BLaER1 treated with 17β-estradiol and CSF1 and Interleukin-3, amounts not matched to agents 10 nM and 100 nM (cell line): Measurements from ENCODE around the gene SHANK1.

Experiments used
- H3K27ac ChIP-seq, 11 experiments: shearing (Covaris generic); formaldehyde crosslinking; 2 replicates each; pipeline ENCODE4 v1.8.1; 2022
- H3K27me3 ChIP-seq, 11 experiments: shearing (Covaris generic); formaldehyde crosslinking; 2 replicates each; pipeline ENCODE4 v1.8.1; 2022
- H3K36me3 ChIP-seq, 11 experiments: shearing (Covaris generic); formaldehyde crosslinking; 2 replicates each; pipeline ENCODE4 v1.8.1; 2022
- H3K4me1 ChIP-seq, 10 experiments: shearing (Covaris generic); formaldehyde crosslinking; 2 replicates each; pipeline ENCODE4 v1.8.1; 2022
- H3K4me2 ChIP-seq, 11 experiments: shearing (Covaris generic); formaldehyde crosslinking; 2 replicates each; pipeline ENCODE4 v1.8.1; 2022
- H3K4me3 ChIP-seq, 10 experiments: shearing (Covaris generic); formaldehyde crosslinking; 2 replicates each; pipeline ENCODE4 v1.8.1; 2022
- H3K9ac ChIP-seq, 11 experiments: shearing (Covaris generic); formaldehyde crosslinking; 2 replicates each; pipeline ENCODE4 v1.8.1; 2022
- H3K9me3 ChIP-seq, 11 experiments: shearing (Covaris generic); formaldehyde crosslinking; replicated peaks in 1 of 11; 2 replicates each; pipeline ENCODE4 v1.8.1; 2022
- H4K20me1 ChIP-seq, 11 experiments: shearing (Covaris generic); formaldehyde crosslinking; 2 replicates each; pipeline ENCODE4 v1.8.1; 2022
- Cebpa-rat ChIP-seq, 11 experiments: shearing (Covaris generic); IDR thresholded peaks; 2 replicates each; pipeline ENCODE4 v1.8.1; 2022

SHANK1 gene

GRCh38 chr19:50711196-50711595 lies 8.4 kb downstream of the SHANK1 start:
- TF ChIP-seq Cebpa-rat (IDR thresholded peaks at IDR 0.05) = no peak
- H4K20me1 ChIP-seq = peaks cover 0 to 89% (median 19%) of the 10 kb centered on the region in 11 experiments; a peak in 16 of 22 replicates
- H3K9me3 ChIP-seq = no peaks in the 10 kb centered on the region
- no peaks in the 10 kb centered on the region for H3K27me3 ChIP-seq
- H3K9ac ChIP-seq = peak overlapping the region in 1 of 11 experiments; percentile 7; a peak in 1 of 22 replicates
- no peak overlapping the region for H3K27ac ChIP-seq
- no peak overlapping the region for H3K4me3 ChIP-seq
- peaks cover 0 to 78% (median 64%) of the 10 kb centered on the region in 11 experiments; a peak in 16 of 22 replicates for H3K36me3 ChIP-seq
- H3K4me1 ChIP-seq = peaks cover 15 to 60% (median 47%) of the 10 kb centered on the region in 10 experiments
- peak overlapping the region in 2 of 11 experiments; percentile 91 to 93; a peak in 3 of 22 replicates for H3K4me2 ChIP-seq

- Histone ChIP-seq H3K9ac (peak overlapping the region in 1 of 11 experiments; percentile 7; a peak in 1 of 22 replicates), H3K4me1 (peaks cover 16 to 56% (median 44%) of the 10 kb centered on the region in 10 experiments), H3K27me3 (no peaks in the 10 kb centered on the region), H3K4me3 (no peak overlapping the region), H3K27ac (no peak overlapping the region), H3K36me3 (peaks cover 0 to 72% (median 58%) of the 10 kb centered on the region in 11 experiments; a peak in 16 of 22 replicates), H3K9me3 (no peaks in the 10 kb centered on the region), H3K4me2 (no peak overlapping the region), H4K20me1 (peaks cover 0 to 89% (median 15%) of the 10 kb centered on the region in 11 experiments; a peak in 14 of 22 replicates)
- TF ChIP-seq Cebpa-rat (IDR thresholded peaks at IDR 0.05) = no peak
Measured at GRCh38 chr19:50710612-50711011, 9.0 kb downstream of the SHANK1 start.

DNA sequence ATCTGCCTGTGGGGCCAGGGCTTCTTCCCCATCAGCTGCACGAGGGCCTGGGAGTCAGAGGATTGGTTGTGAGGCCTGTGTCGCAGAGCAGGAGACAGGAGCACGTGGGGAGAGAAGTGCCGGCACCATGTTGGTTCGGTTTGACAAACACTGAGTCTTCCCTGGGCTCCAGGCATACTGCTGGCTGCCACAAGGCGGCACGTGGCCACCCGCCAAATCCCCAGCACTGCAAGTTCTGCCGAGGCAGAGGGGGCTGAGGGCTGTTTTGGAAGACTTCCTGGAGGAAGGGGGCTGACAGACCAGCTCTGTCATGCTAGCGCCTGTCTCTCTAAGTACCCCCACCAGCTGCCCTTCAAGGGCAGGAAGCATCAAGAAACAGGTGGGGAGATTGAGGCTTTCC lies 9.5 kb downstream of the SHANK1 start:
- H3K36me3 ChIP-seq = peaks cover 0 to 67% (median 53%) of the 10 kb centered on the region in 11 experiments; a peak in 16 of 22 replicates
- no peak for TF ChIP-seq Cebpa-rat (IDR thresholded peaks at IDR 0.05)
- peaks cover 0 to 86% (median 11%) of the 10 kb centered on the region in 11 experiments; a peak in 14 of 22 replicates for H4K20me1 ChIP-seq
- no peaks in the 10 kb centered on the region for H3K9me3 ChIP-seq
- no peaks in the 10 kb centered on the region for H3K27me3 ChIP-seq
- H3K9ac ChIP-seq = no peak overlapping the region
- no peak overlapping the region for H3K4me3 ChIP-seq
- H3K27ac ChIP-seq = no peak overlapping the region
- H3K4me2 ChIP-seq = no peak overlapping the region
- peaks cover 21 to 55% (median 44%) of the 10 kb centered on the region in 10 experiments for H3K4me1 ChIP-seq

- no peak overlapping the region for H3K27ac ChIP-seq
- H3K9me3 ChIP-seq = no peaks in the 10 kb centered on the region
- TF ChIP-seq Cebpa-rat (IDR thresholded peaks at IDR 0.05) = no peak
- H3K36me3 ChIP-seq = peaks cover 0 to 50% (median 40%) of the 10 kb centered on the region in 11 experiments; a peak in 16 of 22 replicates
- H4K20me1 ChIP-seq = peaks cover 0 to 86% (median 9%) of the 10 kb centered on the region in 11 experiments; a peak in 13 of 22 replicates
- no peak overlapping the region for H3K9ac ChIP-seq
- peaks cover 30 to 55% (median 44%) of the 10 kb centered on the region in 10 experiments for H3K4me1 ChIP-seq
- H3K27me3 ChIP-seq = no peaks in the 10 kb centered on the region; a peak in 1 of 22 replicates
- no peak overlapping the region for H3K4me3 ChIP-seq
- no peak overlapping the region for H3K4me2 ChIP-seq
Measured at GRCh38 chr19:50708179-50708879, 11.3 kb downstream of the SHANK1 start.

- Histone ChIP-seq H3K36me3 (peaks cover 0 to 37% (median 27%) of the 10 kb centered on the region in 11 experiments; a peak in 14 of 22 replicates), H3K27ac (no peak overlapping the region), H3K9ac (no peak overlapping the region), H3K4me1 (peaks cover 32 to 55% (median 45%) of the 10 kb centered on the region in 10 experiments), H3K9me3 (no peaks in the 10 kb centered on the region), H4K20me1 (peaks cover 0 to 86% (median 8%) of the 10 kb centered on the region in 11 experiments; a peak in 13 of 22 replicates), H3K4me3 (no peak overlapping the region), H3K4me2 (no peak overlapping the region), H3K27me3 (no peaks in the 10 kb centered on the region; a peak in 1 of 22 replicates)
- TF ChIP-seq Cebpa-rat (IDR thresholded peaks at IDR 0.05) = no peak
Measured at GRCh38 chr19:50706387-50706786, 13.2 kb downstream of the SHANK1 start.

DNA sequence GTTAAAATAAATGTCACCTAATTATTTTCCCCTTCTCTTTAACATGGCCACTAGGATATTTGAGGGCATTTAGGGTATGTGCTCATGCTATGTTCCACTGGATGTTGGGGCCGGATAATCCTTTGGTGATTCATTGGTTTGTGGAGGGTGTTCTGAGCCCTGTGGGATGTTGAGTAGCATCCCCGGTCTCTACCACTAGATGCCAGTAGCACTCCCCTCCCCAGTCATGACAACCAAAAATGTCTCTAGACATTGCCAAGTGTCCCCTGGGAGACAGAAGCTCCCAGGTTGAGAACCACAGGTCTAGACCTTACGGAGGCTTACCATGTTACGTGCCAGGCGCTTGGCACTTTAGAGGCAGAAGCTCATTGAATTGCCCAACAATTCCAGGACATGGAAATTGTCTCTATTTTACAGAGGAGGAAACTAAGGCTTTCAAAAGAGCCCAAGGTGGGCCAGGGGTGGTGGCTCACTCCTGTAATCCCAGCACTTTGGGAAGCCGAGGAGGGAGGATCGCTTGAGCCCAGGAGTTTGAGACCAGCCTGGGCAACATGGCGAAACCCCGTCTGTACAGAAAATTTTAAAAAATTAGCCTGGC lies 14.1 kb downstream of the SHANK1 start:
- Histone ChIP-seq H3K27ac (no peak overlapping the region), H3K4me1 (peaks cover 39 to 50% (median 47%) of the 10 kb centered on the region in 10 experiments)
- TF ChIP-seq Cebpa-rat (IDR thresholded peaks at IDR 0.05) = peak in 1 of 11 experiments; percentile 13; a peak in 1 of 22 replicates

GRCh38 chr19:50703915-50704796 lies 15.4 kb downstream of the SHANK1 start:
- Histone ChIP-seq H3K9me3 (no peaks in the 10 kb centered on the region), H3K36me3 (peaks cover 0 to 30% (median 14%) of the 10 kb centered on the region in 11 experiments; a peak in 10 of 22 replicates), H3K27me3 (no peaks in the 10 kb centered on the region; a peak in 1 of 22 replicates), H3K27ac (peak overlapping the region in 10 of 11 experiments; percentile 52 to 79 (median 72); a peak in 17 of 22 replicates), H3K4me3 (peak overlapping the region in 7 of 10 experiments; percentile 22 to 66 (median 58); a peak in 15 of 20 replicates), H4K20me1 (peaks cover 0 to 90% (median 9%) of the 10 kb centered on the region in 11 experiments; a peak in 12 of 22 replicates), H3K4me1 (peaks cover 39 to 47% (median 46%) of the 10 kb centered on the region in 10 experiments), H3K4me2 (peak overlapping the region; percentile 89 to 100 (median 99)), H3K9ac (peak overlapping the region; percentile 53 to 82 (median 65); a peak in 21 of 22 replicates)
- no peak for TF ChIP-seq Cebpa-rat (IDR thresholded peaks at IDR 0.05)

More for the DNA sequence above, 14.1 kb downstream of the SHANK1 start:
- H4K20me1 ChIP-seq = peaks cover 0 to 87% (median 5%) of the 10 kb centered on the region in 11 experiments; a peak in 11 of 22 replicates
- H3K4me3 ChIP-seq = no peak overlapping the region
- H3K36me3 ChIP-seq = peaks cover 0 to 35% (median 24%) of the 10 kb centered on the region in 11 experiments; a peak in 13 of 22 replicates
- H3K9ac ChIP-seq = no peak overlapping the region
- no peaks in the 10 kb centered on the region for H3K9me3 ChIP-seq
- H3K4me2 ChIP-seq = peak overlapping the region in 9 of 11 experiments; percentile 27 to 100 (median 99); a peak in 13 of 22 replicates
- no peaks in the 10 kb centered on the region; a peak in 1 of 22 replicates for H3K27me3 ChIP-seq
